ENCODE data around the gene LRPAP1. TPM values are rescaled to one million over a fixed set of nuclear protein-coding genes. Genes with fewer than 3 reads are reported as not detected.
A peak's percentile ranks its signal among the peaks of the same experiment; 100 is the strongest.

Gene LRPAP1
- total and polyA plus RNA-seq, 5 donors, result 207 to 325 (median 308) TPM

DNA sequence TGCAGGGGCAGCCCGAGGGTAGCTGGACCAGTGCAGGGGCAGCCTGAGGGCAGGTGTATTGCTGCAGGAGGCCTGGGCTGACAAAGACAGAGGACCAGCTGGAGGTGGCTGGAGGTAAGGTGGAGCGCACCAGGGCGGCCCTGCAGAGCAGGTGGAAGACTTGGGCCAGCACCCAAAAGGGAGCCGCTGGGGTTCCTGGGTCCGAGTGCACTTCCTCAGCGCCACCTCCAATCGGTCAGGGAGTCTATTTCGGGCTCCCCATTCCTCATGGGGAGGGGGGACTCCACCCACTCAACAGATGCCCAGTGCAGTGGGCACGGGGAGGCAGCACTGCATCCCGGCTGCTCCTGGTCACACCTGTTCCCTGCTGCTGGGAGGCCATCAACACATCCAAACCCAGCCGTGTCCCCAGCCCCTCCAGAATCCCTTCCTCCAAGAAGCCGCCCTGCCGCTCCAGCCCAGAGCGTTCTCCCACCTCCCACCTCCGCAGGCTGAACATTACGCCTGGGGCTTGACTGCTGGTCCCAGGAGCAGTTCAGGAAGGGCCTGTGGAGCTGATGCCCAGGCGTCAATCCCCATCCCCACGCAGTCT lies 1.5 kb downstream of the LRPAP1 start:
- 69% methylated on average over 18 of the region's 18 CpGs for WGBS
- Histone ChIP-seq H3K27ac (ENCODE audit: low read length) (no peak overlapping the region), H3K4me3 (ENCODE audit: low read length) (no peak overlapping the region), H3K27me3 (ENCODE audit: control insufficient read depth, insufficient read depth) (no peaks in the 10 kb centered on the region), H3K9me3 (ENCODE audit: control insufficient read depth, low read length) (no peaks in the 10 kb centered on the region), H3K4me1 (ENCODE audit: control insufficient read depth, insufficient read depth, low read length) (peaks cover 8% of the 10 kb centered on the region)
- intact Hi-C loops (cut with DNase I), result no loop called here
- peak in 1 of 3 donors; percentile 50 for DNase-seq
- ATAC-seq, result no peak

DNA sequence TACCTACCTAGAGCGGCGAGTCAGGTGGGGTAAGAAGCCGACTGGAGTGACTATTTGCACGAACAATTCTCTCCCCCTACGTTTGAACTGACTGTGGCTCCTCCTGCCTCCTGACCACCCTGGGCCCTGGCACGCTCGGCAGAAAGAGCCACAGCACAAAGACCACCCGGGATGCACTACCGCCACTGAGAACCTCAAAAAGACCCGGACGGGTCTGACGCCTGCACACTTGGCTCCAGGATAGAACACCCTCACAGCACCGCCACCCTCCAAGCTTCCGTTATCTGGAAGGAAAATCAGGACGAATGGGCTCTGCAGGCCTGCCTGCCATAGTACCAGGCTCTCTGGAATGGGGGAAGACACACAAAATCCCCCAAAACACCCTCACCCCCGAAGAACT lies 2.2 kb downstream of the LRPAP1 start:
- WGBS, result 87% methylated on average over 16 of the region's 16 CpGs
- no peak overlapping the region for H3K27ac ChIP-seq (ENCODE audit: low read length)
- intact Hi-C loops (cut with DNase I), result no loop called here
- ATAC-seq (no peak), DNase-seq (peak in 1 of 3 donors; percentile 30)
- no peak overlapping the region for H3K4me3 ChIP-seq (ENCODE audit: low read length)
- no peaks in the 10 kb centered on the region for H3K27me3 ChIP-seq (ENCODE audit: control insufficient read depth, insufficient read depth)
- no peaks in the 10 kb centered on the region for H3K9me3 ChIP-seq (ENCODE audit: control insufficient read depth, low read length)
- peaks cover 8% of the 10 kb centered on the region for H3K4me1 ChIP-seq (ENCODE audit: control insufficient read depth, insufficient read depth, low read length)

GRCh38 chr4:3529363-3529762 lies 2.9 kb downstream of the LRPAP1 start:
- no peak for ATAC-seq
- peak in 2 of 3 donors; percentile 56 to 75 for DNase-seq
- Histone ChIP-seq H3K4me1 (ENCODE audit: control insufficient read depth, insufficient read depth, low read length) (peaks cover 8% of the 10 kb centered on the region), H3K9me3 (ENCODE audit: control insufficient read depth, low read length) (no peaks in the 10 kb centered on the region), H3K27me3 (ENCODE audit: control insufficient read depth, insufficient read depth) (no peaks in the 10 kb centered on the region), H3K4me3 (ENCODE audit: low read length) (no peak overlapping the region), H3K27ac (ENCODE audit: low read length) (no peak overlapping the region)
- 81% methylated on average over 12 of the region's 12 CpGs for WGBS
- intact Hi-C loops (cut with DNase I), result no loop called here

DNA sequence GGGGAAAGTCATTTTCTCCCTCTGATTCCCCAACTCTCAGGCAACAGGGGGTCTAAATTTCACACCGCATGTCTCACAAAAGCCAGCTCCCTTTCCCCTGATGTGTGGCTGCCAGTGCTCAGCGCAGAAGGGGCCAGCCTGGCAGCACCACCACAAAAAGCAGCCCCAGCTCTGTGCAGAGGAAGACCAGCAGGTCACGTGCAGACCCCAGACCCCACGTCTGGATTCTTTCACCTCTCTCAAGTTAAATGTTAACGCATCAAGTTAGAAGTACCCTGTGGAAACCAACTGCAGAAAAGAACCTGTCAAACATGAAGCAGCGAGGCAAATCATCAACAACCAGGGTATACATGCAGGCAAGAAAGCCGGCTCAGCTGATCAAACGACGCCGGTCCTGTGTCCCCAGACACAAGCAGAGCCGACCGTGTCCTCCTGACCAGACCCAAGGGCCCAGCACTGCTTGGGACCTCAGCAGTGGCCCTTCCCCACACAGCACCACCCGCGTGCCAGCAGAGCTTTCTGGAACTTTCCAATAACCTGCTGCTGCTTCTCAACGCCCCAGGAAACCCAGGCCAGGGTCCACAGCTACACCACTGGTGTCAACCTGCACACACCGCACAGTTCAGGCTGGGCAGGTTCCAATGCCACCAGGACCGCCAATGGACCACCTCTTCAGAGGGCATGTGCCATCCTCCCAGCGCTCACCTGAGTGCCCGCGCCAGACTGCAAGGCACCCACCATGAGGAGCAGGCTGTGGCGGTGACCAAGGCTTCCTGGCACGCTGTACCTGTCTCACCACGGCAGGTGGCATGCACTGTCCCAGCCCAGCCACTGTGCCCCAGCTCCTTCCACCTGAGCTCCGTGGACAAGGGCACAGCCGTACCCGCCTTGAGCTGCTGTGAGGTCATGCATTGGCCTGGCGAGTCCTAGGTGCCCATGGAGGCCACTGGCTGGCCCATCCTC lies 4.0 kb downstream of the LRPAP1 start:
- intact Hi-C loops (cut with DNase I), result no loop called here
- no peaks in the 10 kb centered on the region for H3K27me3 ChIP-seq (ENCODE audit: control insufficient read depth, insufficient read depth)
- H3K4me1 ChIP-seq (ENCODE audit: control insufficient read depth, insufficient read depth, low read length), result peaks cover 8% of the 10 kb centered on the region
- WGBS, result 90% methylated on average over 27 of the region's 27 CpGs
- no peak overlapping the region for H3K4me3 ChIP-seq (ENCODE audit: low read length)
- no peak overlapping the region for H3K27ac ChIP-seq (ENCODE audit: low read length)
- ATAC-seq, result no peak
- no peaks in the 10 kb centered on the region for H3K9me3 ChIP-seq (ENCODE audit: control insufficient read depth, low read length)
- peak in 1 of 3 donors; percentile 58 for DNase-seq

DNA sequence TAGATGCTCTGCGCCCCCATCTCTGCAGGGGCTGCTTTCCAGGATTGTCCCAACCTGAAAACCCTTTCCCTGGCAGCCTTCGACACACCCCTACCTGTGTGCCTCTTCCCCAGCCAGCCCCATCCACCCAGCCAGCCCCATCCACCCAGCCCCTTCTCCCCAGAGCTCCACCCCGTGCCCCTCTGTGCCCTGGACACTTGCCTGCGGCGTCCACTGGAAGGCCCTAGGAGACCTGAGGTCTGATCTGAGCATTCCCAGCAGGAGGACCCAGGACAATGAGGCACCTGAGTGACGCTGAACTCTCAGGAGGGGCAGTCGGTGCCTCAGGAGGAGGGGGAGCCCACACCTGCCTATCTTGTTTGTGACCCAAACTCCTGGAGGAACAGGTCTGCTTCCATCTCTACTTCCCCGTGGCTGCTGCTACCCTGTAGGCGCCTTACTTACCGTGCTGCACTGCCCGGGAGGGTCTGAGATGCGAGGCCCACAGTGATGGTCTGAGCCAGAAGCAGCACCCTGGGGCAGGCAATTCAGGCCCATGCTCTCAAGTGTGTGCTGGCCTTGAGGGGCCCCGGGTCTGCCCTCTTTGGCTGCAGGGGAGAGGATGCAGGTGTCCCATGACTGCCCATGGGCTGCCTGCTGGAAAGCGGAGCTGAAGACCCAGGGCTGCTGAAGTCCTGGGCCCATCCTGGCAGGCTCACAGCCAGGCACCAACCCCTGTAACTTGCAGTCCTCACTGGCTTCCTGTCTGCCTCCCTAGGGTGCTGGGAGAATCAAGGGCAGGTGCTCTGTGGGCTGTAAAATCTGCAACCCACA lies 4.9 kb downstream of the LRPAP1 start:
- H3K4me1 ChIP-seq (ENCODE audit: control insufficient read depth, insufficient read depth, low read length), result peaks cover 8% of the 10 kb centered on the region
- H3K4me3 ChIP-seq (ENCODE audit: low read length), result no peak overlapping the region
- WGBS, result 92% methylated on average over 14 of the region's 14 CpGs
- DNase-seq (peak in 1 of 3 donors; percentile 39), ATAC-seq (no peak)
- no peak overlapping the region for H3K27ac ChIP-seq (ENCODE audit: low read length)
- H3K9me3 ChIP-seq (ENCODE audit: control insufficient read depth, low read length), result no peaks in the 10 kb centered on the region
- H3K27me3 ChIP-seq (ENCODE audit: control insufficient read depth, insufficient read depth), result no peaks in the 10 kb centered on the region
- intact Hi-C loops (cut with DNase I), result no loop called here

- Histone ChIP-seq H3K4me3 (ENCODE audit: low read length) (no peak overlapping the region), H3K27me3 (ENCODE audit: control insufficient read depth, insufficient read depth) (no peaks in the 10 kb centered on the region), H3K9me3 (ENCODE audit: control insufficient read depth, low read length) (no peaks in the 10 kb centered on the region), H3K27ac (ENCODE audit: low read length) (no peak overlapping the region), H3K4me1 (ENCODE audit: control insufficient read depth, insufficient read depth, low read length) (peaks cover 6% of the 10 kb centered on the region)
- no peak for ATAC-seq
- 95% methylated on average over 19 of the region's 19 CpGs for WGBS
- DNase-seq, result peak in 1 of 3 donors; percentile 50
- intact Hi-C loops (cut with DNase I), result no loop called here
Observed at GRCh38 chr4:3526456-3526855, 5.8 kb downstream of the LRPAP1 start.

DNA sequence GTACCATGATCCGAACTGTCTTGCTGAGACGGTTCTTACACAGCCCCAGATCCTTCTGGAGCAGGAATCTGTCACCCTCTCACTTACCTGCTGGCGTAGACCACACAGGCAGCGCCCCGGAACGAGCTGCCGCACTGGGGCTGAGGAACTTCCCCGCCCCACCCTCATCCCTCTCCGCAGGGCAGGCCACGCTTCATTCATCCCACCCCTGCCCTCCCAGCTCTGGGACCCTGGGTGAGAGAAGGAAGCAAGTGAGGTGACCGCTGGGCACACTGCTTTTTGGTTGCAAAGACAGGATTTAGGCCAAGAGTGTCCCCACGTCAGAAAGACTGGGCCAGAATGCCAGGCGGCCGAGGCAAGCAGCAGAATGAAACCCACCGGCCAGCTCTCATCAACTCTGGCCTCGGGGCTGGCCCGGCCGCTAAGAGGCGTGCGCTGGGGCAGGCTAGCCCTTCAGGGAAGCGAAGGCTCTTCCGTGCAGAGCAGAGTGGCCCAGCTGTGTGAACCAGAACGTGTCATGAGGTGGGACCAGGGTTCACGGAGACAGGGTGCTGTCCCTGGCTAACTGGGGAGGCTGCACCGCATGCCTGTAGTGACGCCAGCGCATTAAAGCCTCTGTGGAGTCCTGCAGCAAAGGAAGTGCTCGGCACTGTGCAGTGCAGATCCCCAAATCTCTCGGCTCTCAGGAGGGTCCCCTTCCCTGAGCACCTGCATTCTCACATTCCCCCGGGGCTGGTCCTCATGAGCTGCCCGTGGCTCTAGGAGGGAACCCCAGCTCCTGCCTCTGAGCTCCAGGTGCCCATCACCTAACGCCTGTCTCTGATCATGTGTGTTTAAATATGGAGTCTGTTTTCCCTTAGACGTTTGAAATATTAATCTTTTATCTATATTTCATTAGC lies 6.4 kb downstream of the LRPAP1 start:
- ATAC-seq (no peak), DNase-seq (peak in 1 of 3 donors; percentile 37)
- Histone ChIP-seq H3K4me3 (ENCODE audit: low read length) (no peak overlapping the region), H3K4me1 (ENCODE audit: control insufficient read depth, insufficient read depth, low read length) (peaks cover 5% of the 10 kb centered on the region), H3K27me3 (ENCODE audit: control insufficient read depth, insufficient read depth) (no peaks in the 10 kb centered on the region), H3K27ac (ENCODE audit: low read length) (no peak overlapping the region), H3K9me3 (ENCODE audit: control insufficient read depth, low read length) (no peaks in the 10 kb centered on the region)
- 84% methylated on average over 33 of the region's 33 CpGs for WGBS
- intact Hi-C loops (cut with DNase I), result no loop called here

DNA sequence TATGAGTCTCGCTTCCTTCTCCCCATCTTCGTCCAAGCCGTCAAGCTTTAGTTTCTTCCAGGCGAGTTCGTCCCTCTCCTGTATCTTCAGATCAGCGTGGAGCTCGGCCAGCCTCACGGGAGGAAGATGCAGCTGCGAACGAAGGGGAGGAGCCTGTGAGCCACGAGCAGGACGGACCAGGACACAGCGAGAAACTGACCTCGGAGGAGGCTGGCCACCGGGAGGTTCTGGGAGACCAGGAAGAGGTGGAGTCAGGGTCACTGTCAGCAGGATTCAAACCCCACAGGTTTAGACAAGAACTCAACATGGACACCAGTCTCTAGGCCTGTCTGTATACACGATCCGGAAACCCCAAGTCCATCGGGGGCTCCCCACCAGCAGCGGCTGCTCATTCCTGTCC lies 7.3 kb downstream of the LRPAP1 start:
- DNase-seq, result peak in 1 of 3 donors; percentile 36
- no peaks in the 10 kb centered on the region for H3K9me3 ChIP-seq (ENCODE audit: control insufficient read depth, low read length)
- intact Hi-C loops (cut with DNase I), result no loop called here

GRCh38 chr4:3524349-3524748 lies 7.9 kb downstream of the LRPAP1 start:
- Histone ChIP-seq H3K9me3 (ENCODE audit: control insufficient read depth, low read length) (no peaks in the 10 kb centered on the region), H3K4me1 (ENCODE audit: control insufficient read depth, insufficient read depth, low read length) (no peaks in the 10 kb centered on the region), H3K27ac (ENCODE audit: low read length) (no peak overlapping the region), H3K27me3 (ENCODE audit: control insufficient read depth, insufficient read depth) (no peaks in the 10 kb centered on the region), H3K4me3 (ENCODE audit: low read length) (no peak overlapping the region)
- no peak for ATAC-seq
- 89% methylated on average over 8 of the region's 8 CpGs for whole genome bisulfite sequencing
- peak in 1 of 3 donors; percentile 6 for DNase-seq
- intact Hi-C loops (cut with DNase I), result no loop called here

More for the DNA sequence above, 7.3 kb downstream of the LRPAP1 start:
- H3K27ac ChIP-seq (ENCODE audit: low read length), result no peak overlapping the region
- 70% methylated on average over 19 of the region's 19 CpGs for WGBS
- ATAC-seq, result no peak
- H3K4me1 ChIP-seq (ENCODE audit: control insufficient read depth, insufficient read depth, low read length), result no peaks in the 10 kb centered on the region
- H3K27me3 ChIP-seq (ENCODE audit: control insufficient read depth, insufficient read depth), result no peaks in the 10 kb centered on the region
- no peak overlapping the region for H3K4me3 ChIP-seq (ENCODE audit: low read length)

- DNase-seq, result peak in 1 of 3 donors; percentile 13
- intact Hi-C loops (cut with DNase I), result no loop called here
- no peaks in the 10 kb centered on the region for H3K27me3 ChIP-seq (ENCODE audit: control insufficient read depth, insufficient read depth)
- no peaks in the 10 kb centered on the region for H3K4me1 ChIP-seq (ENCODE audit: control insufficient read depth, insufficient read depth, low read length)
- H3K27ac ChIP-seq (ENCODE audit: low read length), result no peak overlapping the region
- no peak for ATAC-seq
- 86% methylated on average over 24 of the region's 24 CpGs for WGBS
- no peak overlapping the region for H3K4me3 ChIP-seq (ENCODE audit: low read length)
- no peaks in the 10 kb centered on the region for H3K9me3 ChIP-seq (ENCODE audit: control insufficient read depth, low read length)
Observed at GRCh38 chr4:3523628-3524221, 8.5 kb downstream of the LRPAP1 start.
